NCI-H748 (cell line): ENCODE data around the gene KREMEN1.

ENCODE experiments used
- DNase-seq: peaks from one replicate; lab custom pipeline; 2025; ENCODE audit not compliant: unreplicated experiment; lab: John Stamatoyannopoulos, UW

The KREMEN1 gene

DNA sequence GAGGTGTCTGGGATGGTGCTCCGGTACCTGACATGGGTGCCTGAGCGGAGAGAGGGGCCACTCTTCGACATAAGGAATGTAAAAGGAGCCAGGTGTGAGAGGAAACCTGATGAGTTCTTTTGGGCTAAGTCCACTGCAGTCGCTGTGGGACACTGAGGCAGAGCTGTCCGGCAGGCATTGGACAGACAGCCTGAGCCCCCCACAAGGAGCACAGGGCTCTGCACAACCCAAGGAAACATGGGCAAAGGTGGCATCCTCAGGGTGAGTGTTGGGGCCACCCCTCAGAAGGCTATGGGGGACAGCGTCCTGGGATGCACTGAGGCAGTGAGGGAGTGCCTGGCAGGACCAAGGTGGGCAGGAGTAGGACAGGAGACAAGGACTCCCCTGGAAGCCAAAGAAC is 75.2 kb downstream of the KREMEN1 start:
- no peak for DNase-seq

DNA sequence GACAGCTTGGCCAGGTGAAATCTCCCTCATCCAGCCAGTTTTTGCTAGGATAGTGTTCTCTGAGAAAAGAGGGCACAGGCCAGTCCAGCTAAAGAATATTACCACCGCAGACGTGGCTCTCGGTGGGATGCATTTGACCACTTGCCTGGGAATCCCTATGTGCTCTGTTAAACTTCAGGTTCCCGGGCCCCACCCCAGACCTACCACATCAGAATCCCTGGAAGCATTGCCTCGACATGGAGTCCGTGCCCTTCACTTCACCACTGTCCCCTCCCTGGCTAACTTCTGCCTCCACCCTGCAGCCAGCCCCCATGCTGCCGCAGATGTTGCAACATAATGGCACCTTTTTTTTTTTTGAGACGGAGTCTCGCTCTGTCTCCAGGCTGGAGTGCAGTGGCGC is 76.0 kb downstream of the KREMEN1 start:
- DNase-seq, result no peak

DNA sequence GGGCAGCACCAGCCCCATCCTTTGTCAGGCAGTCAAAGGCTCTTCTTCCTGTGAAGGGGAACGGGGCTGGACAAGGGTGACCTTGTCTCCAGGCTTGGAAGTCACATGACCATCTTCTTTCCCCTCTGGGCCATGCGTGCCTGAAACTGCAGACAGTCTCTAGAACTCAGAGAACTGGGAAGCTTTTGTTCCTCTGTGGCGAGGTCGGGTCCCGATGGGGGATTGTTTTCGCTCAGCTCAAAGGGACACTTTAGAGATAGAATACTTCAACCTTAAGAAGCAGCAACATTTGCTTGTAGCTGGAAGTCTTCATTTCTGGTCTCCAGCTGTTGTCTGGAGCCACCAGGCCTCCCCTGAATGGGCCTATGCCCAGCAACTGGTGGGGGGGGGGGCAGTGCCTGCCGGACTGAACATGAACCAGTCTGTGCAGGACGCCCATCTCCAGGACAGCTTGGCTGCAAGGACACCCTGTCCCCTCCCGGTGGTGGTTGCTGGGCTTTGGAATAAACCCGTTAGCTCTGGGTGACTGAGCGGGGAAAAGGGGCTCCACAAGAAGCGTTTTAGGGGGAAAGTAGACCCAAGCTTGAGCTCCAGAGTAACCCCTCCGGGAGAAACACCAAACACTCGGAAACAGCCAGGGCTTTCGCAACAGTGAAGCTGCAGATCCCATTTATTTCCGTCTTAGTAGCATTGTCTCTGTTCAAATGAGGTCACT is 77.2 kb downstream of the KREMEN1 start:
- no peak for DNase-seq

DNA sequence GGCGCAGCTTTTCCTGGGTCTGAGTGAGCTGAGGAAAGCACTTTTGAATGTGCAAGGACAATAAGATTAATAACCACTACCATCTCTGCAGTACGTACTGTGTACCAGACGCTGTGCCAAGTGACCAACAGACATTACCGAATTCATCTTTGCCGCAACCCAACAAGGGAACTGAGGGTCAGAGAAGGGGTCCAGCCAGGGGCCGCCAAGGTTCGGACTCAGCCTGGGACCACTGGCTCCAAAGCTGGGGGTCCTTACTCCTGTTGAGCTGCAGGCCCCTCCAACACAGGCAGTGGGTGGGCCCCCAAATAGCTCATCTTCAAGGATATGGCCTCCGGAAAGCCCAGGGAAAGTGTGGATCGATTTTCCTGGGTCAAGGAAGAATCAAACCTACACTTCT is 77.9 kb downstream of the KREMEN1 start:
- no peak for DNase-seq

DNA sequence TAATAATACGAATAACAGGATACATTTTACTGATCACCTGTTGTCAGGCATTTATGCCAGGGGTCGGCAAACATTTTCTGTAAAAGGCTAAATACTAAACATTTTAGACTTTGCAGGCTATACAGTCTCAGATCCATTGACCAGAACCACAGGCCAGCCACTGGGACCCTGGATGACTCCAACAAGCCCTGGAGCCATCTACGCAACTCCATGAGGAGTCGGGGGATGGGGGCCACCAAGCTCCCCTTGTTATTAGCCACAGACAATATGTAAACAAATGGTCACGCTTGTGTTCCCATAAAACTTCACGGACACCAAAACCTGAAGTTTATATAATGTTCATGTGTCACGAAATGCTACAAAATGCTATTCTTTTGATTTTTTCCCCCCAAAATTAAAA is 78.5 kb downstream of the KREMEN1 start:
- DNase-seq, result no peak

DNA sequence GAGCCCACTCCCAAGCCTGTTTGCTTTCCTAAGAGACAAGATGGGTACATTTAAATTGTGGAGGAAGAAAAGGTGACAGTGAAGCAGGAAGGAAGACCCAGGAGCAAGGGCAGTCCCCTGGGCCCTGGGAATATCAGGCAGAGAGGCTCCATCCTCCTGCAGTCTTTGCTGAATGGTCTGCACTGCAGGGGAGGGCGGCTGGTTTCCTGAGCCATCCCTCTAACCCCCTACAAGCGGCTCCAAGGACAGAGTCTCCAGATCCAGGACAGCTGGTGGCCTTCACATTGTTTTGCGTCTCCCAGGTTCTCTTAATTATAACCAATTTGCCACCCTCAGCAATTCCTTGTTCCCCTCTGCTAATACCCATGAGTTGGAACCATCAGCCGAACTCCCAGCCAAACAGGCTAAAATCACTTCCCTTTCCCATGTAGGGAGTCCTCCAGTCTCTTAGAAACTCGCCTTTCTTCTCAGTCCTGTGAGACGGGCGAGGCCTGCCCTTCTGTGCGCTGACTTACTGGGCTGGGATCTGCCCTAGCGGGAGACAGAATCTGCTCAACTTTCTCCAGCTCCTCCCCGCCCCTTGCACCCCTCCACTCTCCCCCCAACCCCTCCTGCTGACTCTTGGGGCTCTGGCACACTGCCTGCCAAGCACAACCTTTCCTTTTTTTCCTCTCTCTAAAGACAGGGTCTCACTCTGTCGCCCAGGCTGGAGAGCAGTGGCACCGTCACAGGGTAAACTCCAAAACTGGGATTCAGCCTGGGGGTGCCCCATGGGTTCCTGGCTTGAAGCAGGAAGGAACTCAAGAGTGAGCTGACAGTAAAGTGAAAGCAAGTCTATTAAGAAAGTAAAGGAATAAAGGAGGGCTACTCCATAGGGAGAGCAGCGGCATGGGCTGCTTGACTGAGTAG is 79.5 kb downstream of the KREMEN1 start:
- no peak for DNase-seq

DNA sequence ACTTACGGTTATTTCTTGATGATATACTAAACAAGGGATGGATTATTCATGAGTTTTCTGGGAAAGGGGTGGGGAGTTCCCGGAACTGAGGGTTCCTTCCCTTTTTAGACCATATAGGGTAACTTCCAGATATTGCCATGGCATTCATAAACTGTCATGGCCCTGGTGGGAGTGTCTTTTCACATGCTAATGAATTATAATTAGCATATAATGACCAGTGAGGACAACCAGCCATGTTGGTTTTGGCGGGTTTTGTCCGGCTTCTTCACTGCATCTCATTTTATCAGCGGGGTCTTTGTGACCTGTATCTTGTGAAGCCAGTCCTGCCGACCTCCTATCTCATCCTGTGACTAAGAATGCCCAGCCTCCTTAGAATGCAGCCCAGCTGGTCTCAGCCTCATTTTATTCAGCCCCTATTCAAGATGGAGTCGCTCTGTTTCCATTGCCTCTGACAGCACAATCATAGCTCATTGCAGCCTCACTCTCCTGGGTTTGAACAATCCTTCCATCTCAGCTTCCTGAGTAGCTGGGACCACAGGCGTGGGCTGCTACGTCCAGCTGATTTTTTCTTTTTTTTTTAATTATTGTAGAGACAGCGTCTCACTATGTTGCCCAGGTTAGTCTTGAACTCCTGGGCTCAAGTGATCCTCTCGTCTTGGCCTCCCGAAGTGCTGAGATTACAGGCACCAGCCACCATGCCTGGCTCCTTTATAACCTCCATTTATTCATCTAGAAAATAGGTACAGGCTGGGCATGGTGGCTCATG is 80.3 kb downstream of the KREMEN1 start:
- no peak for DNase-seq

DNA sequence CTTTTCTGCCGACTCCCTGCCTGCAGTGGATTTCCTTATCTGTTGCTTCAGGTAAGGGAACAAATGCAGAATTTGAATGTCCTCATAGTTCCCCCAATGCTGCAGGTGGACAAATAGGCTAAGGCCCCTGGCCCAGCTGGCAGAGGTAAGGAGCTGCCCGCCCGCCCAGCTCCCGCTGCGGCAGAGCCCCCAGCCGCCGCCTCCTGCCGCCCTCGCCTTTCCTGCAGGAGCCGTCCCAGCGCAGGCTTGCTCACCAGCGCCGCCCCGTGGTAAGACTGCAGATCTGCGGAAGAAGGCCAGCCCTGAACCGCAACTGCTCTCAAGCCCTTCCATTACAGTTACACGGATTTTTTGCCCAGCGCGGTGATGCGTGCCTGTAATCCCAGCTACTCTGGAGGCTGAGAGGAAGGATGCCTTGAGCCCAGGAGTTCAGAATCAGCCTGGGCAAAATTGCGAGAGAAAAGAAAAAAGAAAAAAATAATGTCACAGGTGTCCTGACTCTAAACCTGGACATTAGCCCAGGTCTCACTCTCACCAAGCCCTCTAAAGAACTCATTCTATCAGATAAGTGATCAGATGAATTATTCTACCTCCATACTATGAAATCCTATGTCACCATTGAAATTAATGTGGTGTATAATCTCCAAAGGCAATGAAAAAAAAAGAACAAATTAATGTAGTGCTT is 81.7 kb downstream of the KREMEN1 start:
- DNase-seq, result peak; percentile 57

DNA sequence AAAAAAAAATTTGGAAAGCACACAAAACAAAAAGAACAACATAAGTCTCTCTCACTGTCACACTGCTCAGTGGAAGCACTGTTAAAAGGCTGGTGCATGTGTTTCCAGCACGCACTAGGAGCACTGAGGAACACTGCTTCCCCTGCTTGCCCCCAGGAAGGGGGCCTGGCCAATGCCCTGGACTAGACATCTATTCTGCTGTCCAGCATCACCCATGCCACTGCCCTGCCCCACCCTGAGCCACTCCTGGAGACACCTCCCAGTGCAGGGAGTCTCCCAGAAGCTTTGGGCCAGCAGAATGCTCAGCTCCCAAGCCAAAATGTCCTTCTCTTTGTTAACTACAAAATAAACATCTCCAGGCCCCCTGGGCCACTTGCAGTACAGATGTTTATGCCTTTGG is 83.1 kb downstream of the KREMEN1 start:
- no peak for DNase-seq

DNA sequence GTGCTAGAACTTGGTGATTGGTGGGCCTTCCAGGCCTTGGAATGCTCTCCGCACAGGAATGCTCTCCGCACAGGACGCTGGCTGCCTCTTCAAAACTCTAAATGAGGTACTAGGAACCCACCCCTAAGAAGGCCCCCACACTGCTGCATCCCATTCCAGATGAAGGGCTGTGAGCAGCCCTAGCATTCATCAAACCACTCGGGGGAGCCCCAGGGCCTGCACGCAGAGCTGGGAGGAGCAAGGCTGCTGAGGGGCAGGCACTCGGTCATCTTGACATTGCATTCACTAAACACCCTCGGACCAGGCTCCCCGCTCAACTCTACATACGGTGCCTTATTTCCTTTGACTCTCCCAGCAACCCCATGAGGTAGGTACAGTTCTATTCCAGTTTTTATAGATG is 83.7 kb downstream of the KREMEN1 start:
- no peak for DNase-seq

DNA sequence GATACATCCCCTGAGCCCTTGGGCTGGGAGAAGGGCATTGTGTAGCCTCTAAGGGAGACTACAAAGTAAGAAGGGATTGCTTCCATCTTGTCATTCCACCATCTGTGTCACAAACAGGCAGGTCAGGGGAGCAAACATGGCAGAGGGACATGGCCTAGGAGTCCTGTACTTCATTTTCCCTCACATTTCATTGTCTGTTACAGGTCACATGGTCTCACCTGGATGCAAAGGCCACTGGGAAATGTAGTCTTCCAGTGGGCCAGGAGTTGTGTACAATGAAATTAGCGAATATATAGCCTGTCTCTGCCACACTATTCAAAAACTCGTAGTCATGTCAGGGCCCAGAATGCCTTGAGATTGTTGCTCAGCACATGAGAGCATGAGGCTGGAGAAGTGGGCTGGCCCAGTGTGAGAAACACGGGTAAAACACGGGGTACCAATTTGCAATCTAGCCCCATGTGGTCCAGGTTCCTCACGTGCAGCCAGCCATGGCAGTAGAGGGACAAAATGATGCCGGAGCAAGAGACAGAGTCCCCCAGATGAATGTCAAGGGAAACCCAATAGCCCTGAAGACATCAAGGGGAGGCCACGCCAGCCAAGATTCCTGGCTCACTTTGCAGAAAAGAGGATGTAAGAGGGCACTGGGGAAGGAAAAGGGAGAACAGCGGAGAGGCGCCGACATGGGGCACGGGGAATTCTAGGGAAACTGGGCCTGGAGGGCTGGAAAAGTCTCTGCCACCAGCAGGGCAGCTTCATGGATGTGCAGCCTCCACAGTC is 85.1 kb downstream of the KREMEN1 start:
- DNase-seq, result no peak

DNA sequence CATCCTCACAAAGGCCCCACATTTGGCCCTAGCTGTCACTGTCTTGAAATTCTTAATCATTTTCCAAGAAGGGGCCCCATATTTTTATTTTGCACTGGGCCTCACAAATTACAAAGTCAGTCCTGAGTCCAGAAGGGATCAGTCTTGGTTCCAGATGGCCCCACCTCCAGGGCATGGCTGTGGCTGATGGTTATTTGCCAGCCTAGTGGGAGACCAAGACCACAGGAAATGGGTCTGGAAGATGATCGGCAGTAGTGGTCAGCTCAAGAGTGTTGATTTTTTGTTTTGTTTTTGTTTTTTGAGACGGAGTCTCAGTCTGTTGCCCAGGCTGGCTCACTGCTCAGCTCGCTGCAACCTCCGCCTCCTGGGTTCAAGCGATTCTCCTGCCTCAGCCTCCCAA is 85.7 kb downstream of the KREMEN1 start:
- DNase-seq, result no peak

DNA sequence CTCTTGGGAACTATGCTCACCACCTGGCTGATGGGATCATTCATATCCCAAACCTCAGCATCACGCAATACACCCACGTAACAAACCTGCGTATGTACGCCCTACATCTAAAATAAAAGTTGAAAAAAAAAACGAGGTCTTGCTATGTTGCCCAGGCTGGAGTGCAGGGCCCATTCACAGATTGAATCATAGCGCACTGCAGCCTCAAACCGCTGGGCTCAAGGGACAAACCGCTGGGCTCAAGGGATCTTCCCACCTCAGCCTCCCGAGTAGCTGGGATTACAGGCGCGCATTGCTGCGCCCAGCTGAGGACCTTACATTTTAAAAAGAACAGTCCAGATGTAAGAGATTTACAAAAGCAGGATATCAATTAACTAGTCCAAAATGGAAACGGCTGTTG is 91.0 kb downstream of the KREMEN1 start:
- no peak for DNase-seq

DNA sequence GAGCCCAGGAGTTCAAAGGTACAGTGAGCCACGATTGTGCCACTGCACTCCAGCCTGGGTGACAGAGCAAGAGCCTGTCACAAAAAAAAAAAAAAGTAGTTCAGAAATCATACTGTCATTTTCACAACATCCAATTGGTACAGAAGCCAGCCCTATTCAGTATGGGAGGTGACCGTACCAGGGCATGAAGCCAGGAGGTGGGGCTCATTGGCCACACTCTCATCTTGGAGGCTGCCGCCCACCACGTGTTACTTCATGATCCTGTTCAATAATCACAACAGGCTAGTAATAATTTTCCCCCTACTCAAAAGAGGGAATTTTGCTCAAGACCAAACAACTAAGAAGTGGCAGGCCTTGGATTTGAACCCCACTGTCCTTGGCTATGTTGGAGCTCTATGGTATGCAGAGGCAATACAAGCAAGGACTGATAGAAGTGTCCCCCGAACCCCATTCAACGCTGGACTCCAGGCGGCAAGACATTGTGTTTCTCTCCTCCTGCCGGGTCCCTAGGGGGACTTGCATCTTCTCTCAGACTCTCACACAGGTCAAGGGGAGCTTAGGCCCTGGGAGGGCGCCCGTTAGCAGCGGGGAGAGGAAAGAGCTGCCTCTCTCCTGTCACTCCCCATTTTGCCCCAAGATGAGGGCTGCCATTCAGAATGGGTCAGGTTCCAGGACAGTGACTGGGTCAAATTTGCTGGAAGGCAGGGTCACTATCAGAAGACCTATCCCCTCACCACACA is 92.7 kb downstream of the KREMEN1 start:
- DNase-seq, result no peak

DNA sequence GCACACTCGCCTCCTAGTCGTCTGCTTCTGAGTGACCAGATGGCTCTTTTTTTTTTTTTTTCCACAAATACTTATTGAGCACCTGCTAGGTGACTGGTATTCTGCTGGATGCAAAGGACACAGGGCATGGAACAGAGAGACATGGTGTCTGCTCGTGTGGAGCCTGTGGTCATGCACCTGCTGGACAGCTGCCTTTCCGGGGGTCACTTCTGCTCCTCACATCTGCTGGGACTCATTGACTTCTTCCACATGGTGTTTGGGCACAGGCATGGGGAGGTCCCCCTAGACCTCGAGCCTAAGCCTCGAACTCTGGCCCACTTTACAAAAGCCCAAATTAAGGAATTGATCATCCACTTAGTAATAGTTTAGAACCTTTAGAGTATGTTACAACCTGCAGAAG is 93.3 kb downstream of the KREMEN1 start:
- no peak for DNase-seq

DNA sequence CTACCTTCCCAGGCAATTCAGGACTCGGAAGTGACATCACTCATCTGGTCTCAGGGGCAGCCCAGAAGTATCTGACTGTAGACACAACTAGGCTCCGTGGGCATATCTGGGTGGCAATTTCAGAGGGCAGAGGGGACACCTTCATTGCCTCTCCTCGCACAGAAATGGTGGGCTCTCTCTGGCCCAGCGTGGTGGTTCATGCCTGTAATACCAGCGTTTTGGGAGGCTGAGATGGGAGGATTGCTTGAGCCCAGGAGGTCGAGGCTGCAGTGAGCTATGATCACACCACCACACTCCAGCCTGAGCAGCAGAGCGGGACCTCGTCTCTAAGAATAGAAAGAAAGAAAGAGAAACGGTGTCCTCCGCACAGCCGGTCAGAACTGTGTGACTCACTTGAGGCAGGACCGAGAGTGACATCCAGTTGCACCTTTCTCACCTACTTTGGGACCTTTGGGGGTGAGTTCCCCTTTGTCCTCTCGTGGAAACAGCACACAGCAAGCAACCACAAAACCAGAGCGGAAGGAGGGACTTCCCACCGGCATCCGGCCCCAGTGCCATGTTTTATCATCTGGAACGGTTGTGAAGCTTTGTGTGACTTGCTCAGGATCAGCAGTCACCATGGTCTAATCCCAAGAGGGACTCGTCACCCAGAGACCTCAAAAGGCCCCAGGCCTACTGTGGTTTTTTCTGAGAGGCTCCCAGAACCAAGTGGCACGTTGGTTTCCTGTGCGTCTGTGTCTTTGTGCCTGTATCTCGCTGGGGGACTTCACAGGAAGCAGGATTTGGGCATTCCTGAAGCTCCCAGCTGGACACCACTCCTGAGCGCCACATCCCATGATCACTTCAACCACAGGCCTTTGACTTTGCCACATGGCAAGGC is 94.4 kb downstream of the KREMEN1 start:
- no peak for DNase-seq

DNA sequence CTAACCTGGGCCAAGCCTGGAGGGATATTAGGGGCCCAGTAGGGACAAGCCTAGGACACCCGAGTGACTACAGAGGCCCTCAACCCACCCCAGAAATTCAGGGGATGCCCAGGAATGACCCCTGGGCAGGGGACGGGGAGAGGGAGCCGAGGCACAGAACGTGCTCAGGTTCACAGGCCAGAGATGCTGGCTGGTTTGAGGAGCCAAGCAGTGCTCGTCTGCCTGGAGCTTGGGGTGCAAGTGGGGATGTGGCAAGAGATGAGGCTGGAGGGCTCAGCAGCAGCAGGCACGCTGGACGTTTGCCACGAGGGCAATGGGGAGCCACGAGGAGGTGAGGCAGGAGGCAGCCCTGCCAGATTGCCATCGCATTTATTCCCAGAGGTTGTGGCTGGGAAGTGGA is 98.9 kb downstream of the KREMEN1 start:
- DNase-seq, result no peak

DNA sequence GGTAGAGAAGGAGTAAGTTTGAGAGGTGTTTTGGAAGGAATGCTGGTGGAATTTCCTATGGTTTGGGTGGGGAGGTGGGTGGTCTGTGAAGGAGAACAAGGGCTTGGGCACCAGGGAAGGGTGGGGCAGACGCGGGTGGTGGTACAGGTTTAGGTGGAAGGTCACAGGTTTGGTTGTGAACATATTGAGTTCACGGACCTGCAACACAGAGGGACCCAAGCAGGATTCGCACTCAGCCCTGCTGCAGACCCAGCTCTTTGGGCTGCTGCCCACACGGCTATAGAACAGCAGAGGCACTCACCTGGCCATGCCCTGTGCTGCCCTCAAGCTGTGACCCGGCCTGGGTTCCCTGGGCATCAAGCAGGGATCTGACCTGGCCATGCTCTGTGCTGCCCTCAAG is 99.4 kb downstream of the KREMEN1 start:
- DNase-seq, result no peak
